ENCODE data around the gene EIF4G1.
"Not testable (repeated sequence)": the region's sequence is repeated elsewhere in the genome, so short reads cannot be mapped to it uniquely, and the experiment has no call there.

The EIF4G1 gene, protein sequence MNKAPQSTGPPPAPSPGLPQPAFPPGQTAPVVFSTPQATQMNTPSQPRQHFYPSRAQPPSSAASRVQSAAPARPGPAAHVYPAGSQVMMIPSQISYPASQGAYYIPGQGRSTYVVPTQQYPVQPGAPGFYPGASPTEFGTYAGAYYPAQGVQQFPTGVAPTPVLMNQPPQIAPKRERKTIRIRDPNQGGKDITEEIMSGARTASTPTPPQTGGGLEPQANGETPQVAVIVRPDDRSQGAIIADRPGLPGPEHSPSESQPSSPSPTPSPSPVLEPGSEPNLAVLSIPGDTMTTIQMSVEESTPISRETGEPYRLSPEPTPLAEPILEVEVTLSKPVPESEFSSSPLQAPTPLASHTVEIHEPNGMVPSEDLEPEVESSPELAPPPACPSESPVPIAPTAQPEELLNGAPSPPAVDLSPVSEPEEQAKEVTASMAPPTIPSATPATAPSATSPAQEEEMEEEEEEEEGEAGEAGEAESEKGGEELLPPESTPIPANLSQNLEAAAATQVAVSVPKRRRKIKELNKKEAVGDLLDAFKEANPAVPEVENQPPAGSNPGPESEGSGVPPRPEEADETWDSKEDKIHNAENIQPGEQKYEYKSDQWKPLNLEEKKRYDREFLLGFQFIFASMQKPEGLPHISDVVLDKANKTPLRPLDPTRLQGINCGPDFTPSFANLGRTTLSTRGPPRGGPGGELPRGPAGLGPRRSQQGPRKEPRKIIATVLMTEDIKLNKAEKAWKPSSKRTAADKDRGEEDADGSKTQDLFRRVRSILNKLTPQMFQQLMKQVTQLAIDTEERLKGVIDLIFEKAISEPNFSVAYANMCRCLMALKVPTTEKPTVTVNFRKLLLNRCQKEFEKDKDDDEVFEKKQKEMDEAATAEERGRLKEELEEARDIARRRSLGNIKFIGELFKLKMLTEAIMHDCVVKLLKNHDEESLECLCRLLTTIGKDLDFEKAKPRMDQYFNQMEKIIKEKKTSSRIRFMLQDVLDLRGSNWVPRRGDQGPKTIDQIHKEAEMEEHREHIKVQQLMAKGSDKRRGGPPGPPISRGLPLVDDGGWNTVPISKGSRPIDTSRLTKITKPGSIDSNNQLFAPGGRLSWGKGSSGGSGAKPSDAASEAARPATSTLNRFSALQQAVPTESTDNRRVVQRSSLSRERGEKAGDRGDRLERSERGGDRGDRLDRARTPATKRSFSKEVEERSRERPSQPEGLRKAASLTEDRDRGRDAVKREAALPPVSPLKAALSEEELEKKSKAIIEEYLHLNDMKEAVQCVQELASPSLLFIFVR (N-terminal part only)

DNA sequence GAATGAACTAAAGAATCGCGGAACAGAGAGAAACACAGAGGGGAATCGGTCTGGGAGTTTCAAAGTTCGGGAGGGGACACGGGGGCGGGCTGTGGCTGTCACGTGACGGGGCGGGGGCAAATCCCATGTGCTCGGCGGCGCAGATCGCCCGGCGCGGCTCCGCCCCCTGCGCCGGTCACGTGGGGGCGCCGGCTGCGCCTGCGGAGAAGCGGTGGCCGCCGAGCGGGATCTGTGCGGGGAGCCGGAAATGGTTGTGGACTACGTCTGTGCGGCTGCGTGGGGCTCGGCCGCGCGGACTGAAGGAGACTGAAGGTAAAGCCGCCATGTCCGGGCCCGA is at the start of gene EIF4G1:
Gene EIF4G1 (plus strand): TSS at position 244 of the 337 bp plus-strand sequence. CDS start 1,191 bp downstream, outside the sequence.
- DNase-seq = peak; percentile 98

GRCh38 chr3:184267249-184267648 is 47.2 kb upstream of the EIF4G1 start:
- not testable (repeated sequence) for DNase-seq

DNA sequence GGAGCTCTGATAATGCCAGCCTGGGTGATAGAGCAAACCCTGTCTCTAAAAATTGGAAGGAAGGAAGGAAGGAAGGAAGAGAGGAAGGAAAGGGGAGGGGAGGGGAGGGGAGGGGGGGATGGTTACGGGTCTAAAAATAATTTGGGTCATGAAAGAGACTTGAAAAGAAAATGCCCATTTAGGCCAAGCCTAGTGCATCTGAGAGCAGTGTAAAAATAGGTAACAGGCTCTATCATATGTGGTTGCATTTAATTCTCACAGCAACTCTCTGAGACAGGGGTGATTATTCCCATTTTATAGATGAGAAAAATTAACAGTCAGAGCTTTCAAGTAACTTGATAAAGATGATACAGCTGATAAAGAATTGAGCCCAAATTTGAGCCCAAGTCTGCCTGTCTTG is 42.1 kb upstream of the EIF4G1 start:
- no peak for DNase-seq

GRCh38 chr3:184275381-184275701 is 39.1 kb upstream of the EIF4G1 start:
- DNase-seq = no peak

DNA sequence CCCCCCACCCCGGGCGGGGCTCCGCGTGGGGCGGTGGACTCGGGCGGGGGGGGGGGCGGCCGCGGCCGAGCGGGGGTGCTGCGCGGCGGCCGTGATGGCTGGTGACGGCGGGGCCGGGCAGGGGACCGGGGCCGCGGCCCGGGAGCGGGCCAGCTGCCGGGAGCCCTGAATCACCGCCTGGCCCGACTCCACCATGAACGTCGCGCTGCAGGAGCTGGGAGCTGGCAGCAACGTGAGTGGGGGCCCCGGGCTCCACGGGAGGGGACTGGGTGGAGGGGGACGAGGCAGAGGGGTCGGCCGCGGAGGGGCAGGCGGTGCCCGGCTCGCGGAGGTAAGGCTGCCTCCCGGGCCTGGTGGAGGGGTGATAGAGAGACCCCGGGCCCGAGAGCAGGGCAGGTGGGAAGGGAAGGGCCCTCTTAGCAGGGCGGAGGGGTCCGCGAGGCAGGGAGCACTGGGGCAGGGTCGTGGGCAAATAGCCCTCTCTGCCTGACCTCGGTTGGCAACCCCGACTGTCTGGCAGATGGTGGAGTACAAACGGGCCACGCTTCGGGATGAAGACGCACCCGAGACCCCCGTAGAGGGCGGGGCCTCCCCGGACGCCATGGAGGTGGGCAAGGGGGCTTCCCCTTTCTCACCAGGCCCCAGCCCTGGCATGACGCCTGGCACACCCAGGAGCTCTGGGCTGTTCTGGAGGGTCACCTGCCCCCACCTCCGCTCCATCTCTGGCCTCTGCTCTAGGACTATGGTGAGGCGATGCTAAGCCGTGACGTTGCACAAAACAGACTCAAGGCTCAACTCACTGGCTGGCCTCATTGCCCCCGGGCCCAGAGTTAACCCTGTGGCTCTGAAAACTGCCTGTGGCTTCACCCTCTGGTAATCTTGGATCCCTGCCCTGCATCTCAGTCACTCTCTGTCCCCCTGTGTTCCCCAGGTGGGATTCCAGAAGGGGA is 38.2 kb upstream of the EIF4G1 start, which contains the start of gene ECE2:
Gene ECE2 (plus strand): TSS at position 62 of the 950 bp plus-strand sequence. CDS start 132 bp downstream, at position 194.
- DNase-seq = peak; percentile 44

- no peak for DNase-seq
Measured at GRCh38 chr3:184277366-184277765, 37.0 kb upstream of the EIF4G1 start.

GRCh38 chr3:184282941-184283340 is 31.5 kb upstream of the EIF4G1 start:
- peak; percentile 43 for DNase-seq

GRCh38 chr3:184283681-184284080 is 30.7 kb upstream of the EIF4G1 start:
- no peak for DNase-seq

GRCh38 chr3:184284696-184285095 is 29.7 kb upstream of the EIF4G1 start:
- peak; percentile 91 for DNase-seq

DNA sequence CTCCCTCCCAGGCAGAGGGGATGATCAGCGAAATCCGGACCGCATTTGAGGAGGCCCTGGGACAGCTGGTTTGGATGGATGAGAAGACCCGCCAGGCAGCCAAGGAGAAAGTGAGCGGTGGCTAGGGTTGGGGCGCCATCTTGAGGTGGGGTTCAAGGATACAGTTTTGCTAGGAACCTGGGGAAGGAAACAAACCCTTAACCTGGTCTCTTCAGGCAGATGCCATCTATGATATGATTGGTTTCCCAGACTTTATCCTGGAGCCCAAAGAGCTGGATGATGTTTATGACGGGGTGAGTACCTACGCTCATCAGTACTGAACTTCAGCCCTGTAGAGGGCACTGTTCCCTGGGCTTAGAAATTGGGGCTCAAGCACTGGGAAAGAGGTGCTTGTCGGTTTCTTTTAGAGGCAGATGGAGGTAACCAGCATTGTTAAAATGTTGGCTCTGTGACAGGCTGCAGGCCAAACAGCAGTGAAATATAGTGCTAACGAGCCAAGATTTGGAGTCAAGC is 24.9 kb upstream of the EIF4G1 start:
- peak; percentile 79 for DNase-seq

GRCh38 chr3:184290331-184290730 is 24.1 kb upstream of the EIF4G1 start:
- no peak for DNase-seq

DNA sequence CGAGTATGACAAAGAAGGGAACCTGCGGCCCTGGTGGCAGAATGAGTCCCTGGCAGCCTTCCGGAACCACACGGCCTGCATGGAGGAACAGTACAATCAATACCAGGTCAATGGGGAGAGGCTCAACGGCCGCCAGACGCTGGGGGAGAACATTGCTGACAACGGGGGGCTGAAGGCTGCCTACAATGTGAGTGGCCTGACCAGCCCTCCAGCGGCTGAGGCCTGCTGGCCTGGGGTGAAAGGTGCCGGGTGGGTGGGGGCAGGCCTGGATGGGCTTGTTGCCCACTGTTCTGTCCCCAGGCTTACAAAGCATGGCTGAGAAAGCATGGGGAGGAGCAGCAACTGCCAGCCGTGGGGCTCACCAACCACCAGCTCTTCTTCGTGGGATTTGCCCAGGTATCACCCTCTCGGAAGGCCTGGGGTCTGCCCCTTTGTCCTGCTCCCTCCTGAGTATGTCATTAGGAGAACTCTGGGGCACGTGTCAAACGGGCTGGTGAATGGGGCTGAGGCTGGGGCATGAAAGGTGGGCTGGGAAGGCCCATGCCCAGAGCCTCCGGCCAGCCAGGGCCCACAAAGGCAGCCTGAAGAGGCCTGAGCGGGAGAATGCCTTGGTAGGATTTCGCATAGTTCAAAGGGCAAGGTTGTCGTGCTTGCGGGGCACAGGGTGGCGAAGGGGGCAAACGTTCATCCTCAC is 23.2 kb upstream of the EIF4G1 start:
- DNase-seq = no peak

DNA sequence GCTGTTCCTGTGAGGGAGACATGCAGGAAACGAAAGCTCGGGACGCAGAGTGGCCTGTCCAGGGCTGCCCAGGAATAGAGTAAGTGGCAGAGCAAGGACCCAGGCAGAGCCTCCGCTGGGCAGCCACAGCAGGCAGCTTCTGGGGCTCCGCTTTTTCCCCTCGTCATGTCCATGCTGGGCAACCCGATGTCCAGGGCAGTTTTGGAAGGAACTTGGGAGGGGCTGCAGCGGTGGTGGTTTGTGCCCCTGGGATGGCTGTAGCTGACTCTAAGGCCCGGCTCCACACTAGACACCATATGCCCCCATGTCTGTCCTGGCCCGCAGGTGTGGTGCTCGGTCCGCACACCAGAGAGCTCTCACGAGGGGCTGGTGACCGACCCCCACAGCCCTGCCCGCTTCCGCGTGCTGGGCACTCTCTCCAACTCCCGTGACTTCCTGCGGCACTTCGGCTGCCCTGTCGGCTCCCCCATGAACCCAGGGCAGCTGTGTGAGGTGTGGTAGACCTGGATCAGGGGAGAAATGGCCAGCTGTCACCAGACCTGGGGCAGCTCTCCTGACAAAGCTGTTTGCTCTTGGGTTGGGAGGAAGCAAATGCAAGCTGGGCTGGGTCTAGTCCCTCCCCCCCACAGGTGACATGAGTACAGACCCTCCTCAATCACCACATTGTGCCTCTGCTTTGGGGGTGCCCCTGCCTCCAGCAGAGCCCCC is 22.5 kb upstream of the EIF4G1 start:
- no peak for DNase-seq

DNA sequence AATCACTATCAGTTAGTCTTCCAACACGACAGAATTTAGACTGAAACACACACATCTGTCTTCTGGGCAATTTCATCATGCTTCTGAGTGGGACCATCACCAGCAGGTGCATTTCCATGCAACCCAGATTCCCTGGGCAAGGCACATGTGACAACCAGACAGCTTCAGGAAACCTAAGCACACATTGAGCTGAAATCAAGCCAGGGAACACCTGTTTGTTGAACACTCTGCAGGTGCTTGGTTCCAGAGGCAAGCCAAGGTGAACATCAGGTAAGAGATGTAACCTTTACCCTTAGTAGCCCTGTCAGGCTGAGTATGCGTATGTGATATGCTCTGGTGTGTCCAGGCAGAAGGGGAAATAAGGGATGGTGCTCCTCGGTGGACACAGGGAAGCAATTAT is 18.6 kb upstream of the EIF4G1 start:
- DNase-seq = no peak

GRCh38 chr3:184296616-184297015 is 17.8 kb upstream of the EIF4G1 start:
- DNase-seq = no peak

- DNase-seq = peak; percentile 99
Measured at GRCh38 chr3:184298759-184299487, 15.5 kb upstream of the EIF4G1 start, which contains the start of gene PSMD2. PSMD2 (plus strand) TSS chr3:184299241; CDS start chr3:184299267, 26 bp downstream.

DNA sequence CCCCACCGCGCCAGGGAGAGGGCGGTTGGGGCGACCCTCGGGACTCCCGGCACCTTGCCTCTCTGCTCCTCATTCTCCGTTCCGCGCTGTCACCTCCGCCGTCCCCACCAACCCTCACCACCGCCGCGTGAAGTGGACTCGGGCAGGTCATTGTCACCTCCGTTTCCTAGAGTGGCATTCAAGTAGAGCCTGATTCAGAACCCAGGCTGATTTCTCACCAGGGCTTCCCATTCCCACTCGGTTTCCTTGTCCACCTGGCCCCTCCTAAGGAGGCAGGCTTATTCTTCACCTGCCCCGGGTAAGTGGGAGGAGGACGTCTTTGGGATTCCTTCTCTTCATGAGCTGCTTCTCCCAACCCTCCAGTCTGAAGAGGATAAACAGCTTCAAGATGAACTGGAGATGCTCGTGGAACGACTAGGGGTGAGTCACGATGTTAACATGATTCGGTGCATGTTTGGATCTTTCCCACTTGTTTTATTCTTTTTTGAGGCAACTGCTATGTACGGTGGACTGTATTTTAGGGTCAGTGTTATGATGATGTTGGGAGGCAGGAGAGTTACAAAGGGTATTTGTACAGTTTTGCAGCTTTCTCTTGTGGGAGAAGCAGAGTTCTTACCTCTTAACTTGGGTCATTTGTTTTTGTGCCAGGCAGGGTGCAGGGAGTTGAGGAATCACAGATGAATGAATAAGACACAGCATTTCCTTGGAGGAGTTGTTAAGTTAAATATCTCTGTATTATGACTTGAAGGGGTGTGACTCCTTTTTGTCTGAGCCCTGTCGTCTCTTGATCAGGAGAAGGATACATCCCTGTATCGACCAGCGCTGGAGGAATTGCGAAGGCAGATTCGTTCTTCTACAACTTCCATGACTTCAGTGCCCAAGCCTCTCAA is 14.7 kb upstream of the EIF4G1 start:
- DNase-seq = peak; percentile 42

DNA sequence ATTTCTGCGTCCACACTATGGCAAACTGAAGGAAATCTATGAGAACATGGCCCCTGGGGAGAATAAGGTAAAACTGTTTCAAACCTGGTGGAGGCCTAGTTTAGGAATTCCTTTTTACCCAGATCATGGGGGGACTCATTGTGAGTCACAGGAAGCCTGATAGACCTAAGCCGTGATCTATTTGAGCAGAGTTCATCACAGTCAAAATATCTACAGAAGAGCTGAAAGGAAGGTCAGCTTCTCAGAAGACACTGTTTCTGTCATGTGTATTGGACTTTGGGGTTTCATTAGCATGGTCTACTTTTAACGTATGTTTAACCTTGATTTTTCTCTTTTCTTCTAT is 14.1 kb upstream of the EIF4G1 start:
- no peak for DNase-seq

GRCh38 chr3:184305577-184305976 is 8.8 kb upstream of the EIF4G1 start:
- no peak for DNase-seq

Measured in NCI-H69 (cell line).